H1 (cell line): ENCODE measurements around the gene DDX1. TPM values are rescaled to one million over a fixed set of nuclear protein-coding genes. Genes with fewer than 3 reads are reported as not detected.

Experiments used
- CHD2 ChIP-seq: IDR thresholded peaks from 2 replicates; pipeline ENCODE4 v1.6.1; 2012; ENCODE audit warnings: low read length, improper control_type of control experiment
- NRF1 ChIP-seq: IDR thresholded peaks from 2 replicates; pipeline ENCODE4 v1.6.1; 2011; ENCODE audit warnings: mild to moderate bottlenecking, low read depth, low read length, improper control_type of control experiment
- POLR2AphosphoS5 ChIP-seq: IDR thresholded peaks from 2 replicates; pipeline ENCODE4 v1.6.1; 2011; ENCODE audit warnings: low read depth, low read length
- SP4 ChIP-seq: IDR thresholded peaks from 2 replicates; pipeline ENCODE4 v1.6.1; 2012; ENCODE audit warnings: low read length, inconsistent platforms
- SRF ChIP-seq: IDR thresholded peaks from 2 replicates; pipeline ENCODE4 v1.6.1; 2011; ENCODE audit warnings: mild to moderate bottlenecking, low read depth, low read length, moderate library complexity
- polyA plus RNA-seq, 7 experiments: library from polyadenylated mRNA; depleted of rRNA in 3 of 7; stranded (reverse) in 5 of 7; unstranded in 2 of 7; fragments of >200 nt in 5 of 7; fragments of 200-250 nt in 2 of 7; gene quantifications; 1 replicate in 5 of 7; 2 replicates in 1 of 7; 4 replicates in 1 of 7; pipeline versions ENCODE4 v1.2.1 to v1.2.3, GENCODE V29; 2011 to 2013; ENCODE audit warnings: missing spikeins in 2 of 7, mixed read lengths in 2 of 7
- total RNA-seq: library from RNA; stranded (reverse); fragmentation: NEBNext Ultra II Directional; extraction: Animal tissue kit (Norgen Biotek cat#: 25700); gene quantifications from 2 replicates; pipeline ENCODE4 v1.2.1, GENCODE V29; 2021
- TF ChIP-seq, protein P1 (sequence below): IDR thresholded peaks from 2 replicates; pipeline ENCODE4 v1.6.1; 2012; ENCODE audit warnings: inconsistent platforms

Gene DDX1
- total and polyA plus RNA-seq, 2 of the 8 experiments (the other 6 are each of a cell fraction or from before 2014, with no cell fraction given) = 51.1 to 161 TPM

DNA sequence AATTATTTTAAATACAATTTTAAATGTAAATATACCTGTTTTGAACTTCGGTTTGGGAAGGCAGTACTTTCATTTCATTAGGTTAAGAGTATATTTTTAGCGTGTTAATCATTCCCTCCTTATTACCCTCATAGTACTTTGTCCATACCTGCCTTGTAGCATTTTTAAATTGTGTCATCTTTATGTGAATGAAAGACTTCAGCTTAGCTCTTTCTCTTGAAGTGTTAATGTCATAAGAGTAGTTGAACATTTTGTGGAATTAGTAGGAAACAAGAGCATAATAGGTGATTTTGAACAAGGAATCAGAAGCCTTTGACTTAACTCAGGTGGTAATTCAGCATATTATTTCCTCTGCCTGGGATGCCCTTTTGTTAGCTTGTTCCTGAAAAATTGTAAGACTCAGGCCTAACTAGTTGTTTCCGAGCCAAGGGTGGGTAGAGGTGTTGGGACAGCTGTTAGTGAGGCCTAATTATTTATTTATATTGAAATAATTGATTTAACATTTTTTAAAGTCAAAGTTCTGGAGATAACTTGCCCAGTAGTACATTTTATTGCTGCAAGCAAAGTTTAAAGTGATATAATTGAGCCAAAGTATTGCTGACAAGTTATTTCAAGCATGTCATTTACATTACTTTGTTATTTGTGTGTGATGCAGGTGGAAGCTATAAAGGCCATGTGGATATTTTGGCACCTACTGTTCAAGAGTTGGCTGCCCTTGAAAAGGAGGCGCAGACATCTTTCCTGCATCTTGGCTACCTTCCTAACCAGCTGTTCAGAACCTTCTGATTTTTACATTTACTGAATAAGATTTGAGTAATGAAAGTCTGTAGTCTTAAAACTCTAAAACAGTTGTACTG is 38.7 kb downstream of the DDX1 start (continued):
- TF ChIP-seq SP4 (no peak), SRF (no peak), NRF1 (no peak), POLR2AphosphoS5 (no peak), CHD2 (no peak)
- TF ChIP-seq, protein P1, sequence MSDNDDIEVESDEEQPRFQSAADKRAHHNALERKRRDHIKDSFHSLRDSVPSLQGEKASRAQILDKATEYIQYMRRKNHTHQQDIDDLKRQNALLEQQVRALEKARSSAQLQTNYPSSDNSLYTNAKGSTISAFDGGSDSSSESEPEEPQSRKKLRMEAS = no peak
